HG03097 (cell line): ENCODE measurements around the gene CA6.
"Not testable (repeated sequence)": the region's sequence is repeated elsewhere in the genome, so short reads cannot be mapped to it uniquely, and the experiment has no call there.

Source experiments
- ATAC-seq: cut with Tn5 transposase; IDR thresholded peaks from one replicate; pipeline ENCODE4 v1.9.1; 2021; ENCODE audit not compliant: unreplicated experiment, low FRiP score

Gene CA6

DNA sequence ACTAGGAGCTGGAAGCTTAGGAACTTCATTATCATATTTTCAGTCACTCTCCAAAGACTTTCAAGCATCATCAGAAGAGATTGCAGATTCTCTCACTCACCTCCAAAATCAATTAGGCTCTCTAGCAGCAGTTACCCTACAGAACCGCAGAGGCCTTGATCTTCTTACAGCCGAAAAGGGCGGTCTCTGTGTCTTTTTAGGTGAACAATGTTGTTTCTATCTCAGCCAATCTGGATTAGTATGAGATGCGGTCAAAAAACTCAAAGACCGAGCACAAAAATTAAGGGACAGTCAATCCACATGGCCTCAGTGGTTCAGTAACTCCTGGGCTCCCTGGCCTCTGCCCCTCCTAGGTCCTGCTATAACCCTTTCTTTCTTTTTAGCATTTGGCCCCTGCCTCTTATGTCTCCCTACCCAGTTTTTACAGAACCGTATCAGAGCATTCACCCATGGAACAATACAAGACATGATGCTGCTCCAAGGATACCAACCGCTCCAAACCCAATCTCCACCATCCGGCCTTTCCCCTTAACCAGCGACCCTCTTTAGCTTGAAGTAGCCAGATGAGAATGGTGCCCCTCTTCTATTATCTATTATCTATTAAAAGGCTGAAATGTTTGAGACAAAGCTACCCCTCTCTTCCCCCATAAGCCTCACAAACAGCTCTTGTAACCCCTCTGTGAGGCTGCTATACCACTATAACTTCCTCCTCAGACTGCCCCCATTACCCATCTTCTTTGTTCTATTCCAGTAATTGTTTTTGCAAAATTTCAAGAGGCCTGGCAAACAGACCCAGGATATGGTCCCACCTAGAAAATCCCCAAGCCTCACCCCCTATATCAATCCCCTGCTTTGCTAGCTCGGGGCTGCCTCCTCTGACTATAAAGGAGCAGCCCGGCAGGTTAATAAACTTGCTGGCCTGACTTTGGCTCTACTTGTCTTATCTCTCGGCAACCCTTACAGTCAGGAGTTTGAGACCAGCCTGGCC, 18.7 kb upstream of the CA6 start:
- ATAC-seq = no peak

DNA sequence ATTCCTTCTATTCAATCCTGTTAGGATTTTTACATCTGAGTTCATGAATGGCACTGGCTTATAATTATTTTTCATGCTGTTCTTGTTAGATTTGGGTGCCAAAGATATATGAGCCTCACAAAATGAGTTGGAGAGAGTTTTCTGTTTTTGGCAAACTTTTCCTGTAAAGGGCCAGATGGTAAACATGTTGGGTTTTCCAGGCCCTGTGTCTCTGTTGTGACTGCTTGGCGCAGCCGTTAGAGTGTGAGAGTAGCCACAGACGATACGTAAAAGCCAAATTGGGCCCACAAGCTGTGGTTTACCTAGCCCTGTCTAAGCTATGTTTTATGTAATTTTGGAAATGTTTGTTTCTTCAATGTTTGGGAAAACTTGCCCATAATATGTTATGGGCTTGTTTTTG, 15.6 kb upstream of the CA6 start:
- ATAC-seq = no peak

DNA sequence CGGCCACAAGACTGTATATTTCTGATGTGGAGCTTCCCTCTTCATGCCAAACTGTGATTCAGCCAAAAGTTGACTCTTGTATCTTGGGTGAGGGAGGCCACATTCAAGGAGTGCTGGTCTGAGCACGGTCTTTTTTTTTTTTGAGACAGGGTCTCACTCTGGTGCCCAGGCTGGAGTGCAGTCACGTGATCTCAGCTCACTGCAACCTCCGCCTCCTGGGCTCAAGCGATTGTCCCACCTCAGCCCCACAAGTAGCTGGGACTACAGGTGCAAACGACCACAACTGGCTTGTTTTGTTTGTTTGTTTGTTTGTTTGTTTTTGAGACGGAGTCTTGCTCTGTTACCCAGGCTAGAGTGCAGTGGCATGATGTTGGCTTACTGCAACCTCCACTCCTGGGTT, 8.6 kb upstream of the CA6 start:
- not testable (repeated sequence) for ATAC-seq

DNA sequence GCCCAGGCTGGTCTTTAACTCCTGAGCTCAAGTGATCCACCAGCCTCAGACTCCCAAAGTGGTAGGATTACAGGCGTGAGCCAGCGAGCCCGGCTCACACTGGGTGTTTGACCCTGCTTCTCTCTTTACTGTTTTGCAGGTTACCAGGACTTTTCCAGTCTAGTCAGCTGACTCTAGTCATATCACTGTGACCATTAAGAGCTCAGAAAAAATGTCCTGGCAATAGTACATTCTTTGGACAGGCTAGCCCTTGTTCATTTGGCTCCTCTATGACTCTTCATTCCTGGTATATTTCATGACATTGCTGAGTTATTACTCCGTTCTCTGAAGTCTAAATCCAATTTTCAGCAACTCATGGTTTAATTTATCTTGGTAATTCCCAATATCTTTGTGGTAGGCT, 8.0 kb upstream of the CA6 start:
- no peak for ATAC-seq

DNA sequence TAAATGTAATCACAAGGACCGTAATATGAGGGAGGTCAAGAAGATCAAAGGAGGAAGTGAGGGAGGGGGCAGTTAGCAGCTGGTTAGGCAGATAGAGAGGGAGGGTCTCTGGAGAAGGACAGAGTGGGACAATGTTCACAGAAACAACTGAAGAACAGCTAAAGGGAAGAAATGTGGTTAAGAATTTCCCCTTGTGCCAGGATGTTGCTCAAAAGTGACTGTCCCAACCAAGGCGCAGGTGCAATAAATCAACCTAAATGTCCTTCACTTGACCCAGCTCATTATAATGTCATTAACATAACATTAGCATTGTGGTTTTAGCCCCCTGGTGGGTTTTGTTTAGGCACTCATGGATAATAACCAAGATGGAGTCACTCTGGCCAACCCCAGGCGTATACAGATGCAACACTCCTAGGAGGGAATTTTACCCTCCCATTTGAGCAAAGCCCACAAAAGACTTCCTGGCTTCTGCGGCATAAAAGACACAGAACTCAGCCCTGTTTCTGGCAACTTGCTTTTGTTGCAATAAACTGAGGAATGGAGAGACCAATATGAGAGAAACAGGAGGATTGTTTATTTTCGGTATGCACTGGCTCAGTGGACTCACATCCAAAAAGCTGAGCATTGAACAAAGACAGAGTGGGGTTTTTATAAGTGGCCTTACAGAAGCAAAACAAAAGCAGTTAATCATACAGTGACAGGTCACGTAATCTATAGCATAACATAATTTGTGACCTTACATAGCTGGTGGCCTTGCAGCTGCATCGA, 7.3 kb upstream of the CA6 start:
- no peak for ATAC-seq

DNA sequence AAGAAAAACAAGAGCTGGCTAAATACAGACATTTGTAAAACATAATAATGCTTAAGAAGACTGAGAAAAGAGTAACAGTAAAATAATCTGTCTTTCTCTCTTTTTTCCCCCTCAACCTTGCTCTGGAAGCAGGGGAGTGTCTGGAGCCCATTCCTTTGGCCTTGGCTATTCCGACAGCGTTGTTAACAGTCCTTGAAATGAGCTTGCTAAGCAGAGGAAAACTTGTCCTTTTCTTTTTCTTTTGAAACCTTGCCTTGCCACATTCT, 6.7 kb upstream of the CA6 start:
- no peak for ATAC-seq

DNA sequence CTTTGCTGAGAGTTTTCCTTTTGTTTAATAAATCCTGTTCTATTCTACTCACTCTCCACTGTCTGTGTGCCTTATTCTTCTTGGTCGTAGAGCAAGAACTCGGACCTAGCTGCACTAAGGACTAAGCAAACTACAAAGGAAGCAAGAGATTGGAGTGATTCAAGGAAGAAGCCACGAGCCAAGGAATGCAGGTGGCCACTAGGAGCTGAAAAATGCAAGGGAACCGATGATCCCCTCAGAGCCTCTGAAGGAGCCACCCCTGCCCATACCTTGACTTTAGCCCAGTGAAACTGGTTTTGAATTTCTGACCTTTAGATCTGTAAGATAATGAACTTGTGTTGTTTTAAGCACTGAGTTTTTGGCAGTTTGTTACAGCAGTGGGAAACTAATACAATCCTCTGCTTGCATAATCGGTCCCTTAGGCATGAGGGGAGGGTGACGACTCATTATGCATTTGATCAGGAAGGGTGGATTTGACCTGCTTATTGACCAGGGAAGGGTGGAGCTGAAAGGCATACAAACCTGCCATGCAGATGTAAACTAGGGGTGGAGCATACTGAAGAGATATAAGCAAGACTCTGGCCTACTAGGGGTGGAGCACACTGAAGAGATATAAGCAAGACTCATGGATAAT, 6.2 kb upstream of the CA6 start:
- no peak for ATAC-seq

DNA sequence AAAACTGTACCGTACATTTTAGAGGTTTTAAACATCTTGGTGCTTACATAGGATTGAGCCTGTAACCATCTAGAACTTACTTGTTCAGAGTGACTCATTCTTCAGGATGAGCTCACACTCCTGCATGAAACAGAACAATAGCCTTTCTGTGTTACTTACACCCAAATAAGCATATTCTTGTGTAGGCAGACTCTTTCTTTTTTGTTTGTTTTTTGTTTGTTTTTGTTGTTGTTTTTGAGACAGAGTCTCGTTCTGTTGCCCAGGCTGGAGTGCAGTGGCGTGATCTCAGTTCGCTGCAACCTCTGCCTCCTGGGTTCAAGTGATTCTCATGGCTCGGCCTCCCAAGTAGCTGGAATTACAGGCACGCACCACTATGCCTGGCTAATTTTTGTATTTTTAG, 3.8 kb upstream of the CA6 start:
- no peak for ATAC-seq

DNA sequence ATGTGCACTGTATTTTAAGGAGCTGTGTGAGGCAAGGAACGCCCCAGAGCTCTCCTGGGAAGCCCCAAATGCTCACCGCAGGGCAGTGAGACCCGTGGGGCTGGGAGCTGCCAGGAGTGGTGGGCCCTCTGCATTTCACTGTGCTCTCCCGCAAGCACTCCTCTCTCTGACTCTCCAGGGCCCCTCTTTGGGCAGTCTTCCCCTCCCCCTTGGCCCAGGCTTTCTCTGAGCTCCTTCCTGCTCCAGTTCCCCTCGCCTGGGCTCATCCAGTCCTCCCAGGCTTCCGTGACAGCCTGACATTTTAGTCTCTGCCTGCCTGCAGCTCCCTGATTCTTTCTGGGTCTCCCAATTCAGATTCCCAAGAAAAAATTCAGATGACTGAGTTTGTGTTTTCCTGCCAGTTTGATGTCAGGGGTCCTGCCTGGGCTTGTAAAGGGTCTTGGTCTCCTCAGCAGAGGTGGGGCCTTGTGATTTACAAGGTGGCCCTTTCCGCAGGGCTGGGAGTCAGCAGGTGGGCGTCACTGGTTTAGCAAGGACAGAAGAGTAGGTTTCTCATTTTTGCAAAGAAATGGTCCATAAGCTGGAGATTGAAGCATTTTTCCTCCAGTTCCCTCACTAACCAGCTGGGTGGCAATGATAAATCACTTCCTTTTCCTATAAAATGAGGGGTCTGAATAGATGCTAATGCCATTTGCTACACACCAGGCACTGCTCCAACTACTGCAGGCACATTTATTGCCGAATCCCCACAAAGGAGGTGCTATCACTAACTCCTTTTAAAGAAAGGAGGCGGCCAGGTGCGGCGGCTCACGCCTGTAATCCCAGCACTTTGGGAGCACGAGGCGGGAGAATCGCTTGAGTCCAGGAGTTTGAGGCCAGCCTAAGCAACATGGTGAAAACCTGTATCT, 1.9 kb upstream of the CA6 start:
- ATAC-seq = no peak

DNA sequence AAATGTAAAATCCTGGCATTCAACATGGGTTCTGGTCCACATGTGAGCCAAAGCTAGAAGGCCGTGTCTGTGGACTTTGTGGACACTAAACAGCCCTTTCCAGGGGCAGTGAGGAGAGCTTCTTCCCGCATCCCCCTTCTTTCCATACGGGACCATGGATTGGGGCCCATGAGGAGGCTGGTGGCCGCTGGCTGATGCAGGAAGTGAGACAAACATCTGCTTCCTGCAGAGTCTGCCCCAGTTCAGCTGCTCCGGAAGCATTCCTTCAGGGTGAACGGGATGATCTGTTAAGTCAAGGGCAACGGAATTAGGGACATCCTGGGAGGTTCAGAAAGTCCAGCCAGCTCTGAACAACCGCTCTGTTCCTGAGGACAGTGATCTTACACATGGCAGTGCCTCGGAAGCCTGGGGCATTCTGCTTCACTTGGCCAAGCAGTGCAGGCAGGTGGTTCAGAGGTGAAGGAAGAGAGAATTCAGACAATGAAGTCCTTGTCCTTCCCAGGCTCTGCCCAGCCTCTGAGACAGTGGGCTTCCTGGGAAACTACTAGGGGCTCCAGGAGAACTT, 1.5 kb downstream of the CA6 start:
- no peak for ATAC-seq

DNA sequence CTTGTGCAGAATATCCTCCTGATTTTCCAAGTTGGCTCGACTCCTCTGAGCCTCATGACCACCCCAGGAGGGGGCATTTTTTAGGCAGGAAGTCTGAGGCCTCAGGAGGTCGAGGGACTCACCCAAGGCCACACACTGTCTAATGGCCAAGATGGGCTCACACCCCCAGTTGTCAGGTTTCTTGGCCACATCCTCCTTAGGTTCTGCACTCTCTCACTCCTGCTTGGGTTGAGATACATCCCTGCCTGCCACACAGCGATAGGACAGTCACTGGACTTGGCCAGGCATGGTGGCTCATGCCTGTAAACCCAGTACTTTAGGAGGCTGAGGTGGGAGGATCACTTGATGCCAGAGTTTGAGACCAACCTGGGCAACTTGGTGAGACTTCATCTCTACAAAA, 4.6 kb downstream of the CA6 start:
- no peak for ATAC-seq

DNA sequence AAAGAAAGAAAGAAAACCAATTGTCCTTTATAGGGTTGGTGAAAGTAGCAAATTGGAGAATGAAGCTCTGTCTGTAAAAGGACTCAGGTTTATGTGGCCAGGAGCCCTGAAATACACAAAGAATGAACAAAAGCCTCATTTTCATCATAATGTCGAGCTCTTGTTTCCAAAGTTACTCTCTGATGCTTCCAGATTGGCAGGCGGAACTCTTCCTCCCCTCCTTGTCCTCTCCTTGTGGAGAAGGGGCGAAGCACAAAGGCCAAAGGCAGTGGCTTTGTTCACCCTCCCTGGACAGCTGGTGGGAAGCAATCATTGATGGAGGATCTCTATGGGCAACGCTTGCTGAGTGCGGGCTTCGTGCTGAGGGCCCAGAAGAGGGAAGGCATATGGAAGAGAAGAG, 5.6 kb downstream of the CA6 start:
- ATAC-seq = no peak

DNA sequence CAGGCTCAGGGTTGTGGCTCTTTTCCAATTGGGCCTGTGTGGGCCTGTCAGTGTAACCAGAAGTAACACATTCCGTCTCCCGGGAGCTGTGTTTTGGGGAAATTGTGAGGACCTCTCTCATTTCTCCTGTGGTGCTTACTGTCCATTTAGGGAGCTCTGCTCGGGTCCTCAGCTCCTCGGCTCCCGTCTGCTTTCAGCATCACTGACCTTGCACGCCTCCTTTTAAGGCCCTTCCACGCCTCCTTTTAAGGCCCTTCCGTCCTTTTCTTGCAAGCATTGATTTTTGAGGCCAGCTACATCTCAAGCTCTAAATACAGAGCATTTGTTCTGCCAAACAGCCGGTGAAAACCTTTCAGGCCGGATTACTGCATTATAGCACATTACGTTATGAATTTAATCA, 9.7 kb downstream of the CA6 start:
- ATAC-seq = no peak

DNA sequence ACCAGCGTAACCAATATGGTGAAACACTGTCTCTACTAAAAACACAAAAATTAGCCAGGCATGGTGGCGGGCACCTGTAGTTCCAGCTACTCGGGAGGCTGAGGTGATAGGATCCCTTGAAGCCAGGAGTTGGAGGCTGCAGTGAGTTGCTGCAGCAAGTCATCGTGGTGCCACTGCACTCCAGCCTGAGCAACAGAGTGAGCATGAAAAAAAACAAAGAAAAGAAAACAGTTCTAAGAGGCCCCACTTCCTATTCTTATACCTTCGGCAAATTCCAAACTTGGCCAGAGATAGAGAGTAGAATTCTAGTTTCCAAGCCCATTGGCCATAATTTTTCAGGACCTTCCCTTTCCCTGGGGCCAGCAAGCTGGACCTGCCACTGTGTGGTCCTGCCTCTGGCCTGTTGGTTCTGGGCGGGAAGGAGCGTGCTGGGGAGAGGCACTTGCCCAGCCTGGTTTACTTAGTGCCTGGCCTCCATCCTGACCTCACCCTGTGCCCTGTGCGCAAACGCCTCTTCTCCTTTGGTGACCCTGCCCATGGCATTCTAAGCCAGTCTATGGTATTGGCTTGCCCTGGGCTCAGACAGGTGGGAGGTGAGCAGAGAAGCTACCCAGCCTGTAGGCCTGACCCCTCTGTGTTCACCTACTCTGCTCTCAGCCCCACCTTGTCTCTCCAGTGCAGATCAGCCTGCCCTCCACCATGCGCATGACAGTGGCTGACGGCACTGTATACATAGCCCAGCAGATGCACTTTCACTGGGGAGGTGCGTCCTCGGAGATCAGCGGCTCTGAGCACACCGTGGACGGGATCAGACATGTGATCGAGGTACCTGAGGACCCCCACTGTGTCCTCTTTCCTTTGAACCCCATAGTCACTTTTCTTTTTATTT, 11.0 kb downstream of the CA6 start:
- ATAC-seq = no peak

DNA sequence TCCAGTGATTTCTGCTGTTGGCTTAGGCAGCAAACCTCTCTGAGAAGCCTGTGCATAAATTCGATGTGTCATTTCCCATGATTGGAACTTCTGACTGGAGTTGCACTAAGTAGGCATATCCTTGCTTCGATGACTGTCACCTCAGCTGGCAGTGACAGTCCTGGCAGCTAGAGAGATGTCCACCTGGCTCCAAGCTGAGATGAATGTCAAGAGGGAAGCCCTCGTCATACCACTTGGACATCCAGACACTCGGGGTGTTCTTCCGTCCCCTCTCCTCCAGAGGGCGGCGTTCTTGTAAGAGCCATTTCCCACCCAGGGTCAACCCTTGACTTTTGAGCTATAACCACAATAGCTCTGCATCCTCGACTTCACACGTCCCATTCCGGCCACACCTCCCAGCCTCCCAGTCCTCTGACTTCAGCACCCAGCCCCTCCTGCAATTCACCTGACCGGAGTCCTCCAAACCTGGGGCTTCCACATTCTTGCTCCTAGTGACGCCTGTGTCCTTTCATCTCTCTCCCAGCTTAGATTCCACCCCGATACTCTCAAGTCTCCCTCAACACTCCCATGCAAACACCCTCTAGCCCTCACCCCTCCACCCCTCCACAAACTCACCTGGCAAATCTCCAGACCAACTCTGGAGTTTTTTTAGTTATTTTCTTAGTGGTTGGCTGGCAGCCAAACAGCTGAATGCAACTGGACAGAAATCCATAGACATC, 17.3 kb downstream of the CA6 start:
- ATAC-seq = no peak

DNA sequence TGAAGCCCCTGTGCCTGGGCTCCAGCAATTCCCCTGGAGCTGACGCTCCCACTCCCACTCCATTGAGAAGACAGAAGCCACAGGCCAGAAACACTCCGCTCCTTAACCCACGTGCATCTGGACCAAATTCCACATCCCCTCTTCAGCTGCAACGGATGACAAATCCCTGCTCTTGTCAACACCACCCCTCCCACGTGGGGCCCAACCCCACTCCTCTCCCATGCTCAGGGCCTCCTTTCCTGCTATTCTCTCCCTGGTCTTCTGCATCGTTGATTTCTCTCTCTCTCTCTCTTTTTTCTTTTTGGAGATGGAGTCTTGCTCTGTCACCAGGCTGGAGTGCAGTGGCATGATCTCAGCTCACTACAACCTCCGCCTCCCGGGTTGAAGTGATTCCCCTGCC, 18.3 kb downstream of the CA6 start:
- no peak for ATAC-seq

DNA sequence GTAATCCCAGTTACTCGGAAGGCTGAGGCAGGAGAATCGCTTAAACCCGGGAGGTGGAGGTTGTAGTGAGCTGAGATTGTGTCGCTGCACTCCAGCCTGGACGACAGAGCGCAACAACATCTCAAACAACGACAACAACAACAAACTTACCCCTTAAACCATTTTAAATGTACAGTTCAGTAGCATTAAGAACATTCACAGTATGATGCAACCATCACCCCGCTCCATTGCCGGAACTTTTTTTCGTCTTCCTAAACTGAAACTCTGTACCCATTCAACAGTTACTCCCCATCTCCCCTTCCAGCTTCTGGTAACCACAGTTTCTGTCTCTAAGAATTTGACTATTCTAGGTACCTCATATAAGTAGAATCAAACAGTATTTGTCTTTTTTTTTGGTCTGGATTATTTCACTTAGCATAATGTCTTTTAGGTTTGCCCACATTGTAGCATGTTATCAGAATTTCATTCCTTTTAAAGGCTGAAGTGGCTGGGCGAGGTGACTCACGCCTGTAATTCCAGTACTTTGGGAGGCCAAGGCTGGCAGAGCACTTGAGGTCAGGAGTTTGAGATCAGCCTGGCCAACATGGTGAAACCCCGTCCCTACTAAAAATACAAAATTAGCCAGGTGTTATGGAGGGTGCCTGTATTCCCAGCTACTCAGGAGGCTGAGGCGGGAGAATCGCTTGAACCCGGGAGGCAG, 19.6 kb downstream of the CA6 start:
- ATAC-seq = no peak

DNA sequence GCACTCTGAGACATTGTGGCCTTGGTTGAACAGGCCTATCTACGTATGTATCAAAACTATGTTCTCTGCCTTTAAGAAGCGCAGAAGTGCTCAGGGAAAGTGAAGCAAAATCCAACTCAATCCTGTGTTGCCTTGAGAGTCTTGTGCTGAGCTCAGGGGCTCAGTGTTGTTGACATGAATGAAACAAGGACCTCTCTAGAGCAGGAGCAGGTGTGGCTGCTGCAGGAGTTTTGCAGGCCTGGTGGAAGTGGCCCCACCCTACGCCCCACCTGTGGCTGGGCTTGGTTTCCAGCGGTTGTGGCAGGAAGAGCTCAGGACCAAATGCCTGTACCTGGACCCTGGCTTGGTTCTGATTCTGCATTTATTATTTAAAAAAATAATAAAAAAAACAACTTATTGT, 20.9 kb downstream of the CA6 start:
- ATAC-seq = no peak
